ENCODE data around the gene RANBP9. TPM values are rescaled to one million over a fixed set of nuclear protein-coding genes. Genes with fewer than 3 reads are reported as not detected.

RANBP9 gene
- total RNA-seq, 6 experiments from 2014 or later = 37.7 to 42.3 (median 40.8) TPM

GRCh38 chr6:13617066-13617465, 94.6 kb downstream of the RANBP9 start:
- H3K9me3 Mint-ChIP-seq = no peaks in the 10 kb centered on the region; the same call in 1 of the 2 replicates

DNA sequence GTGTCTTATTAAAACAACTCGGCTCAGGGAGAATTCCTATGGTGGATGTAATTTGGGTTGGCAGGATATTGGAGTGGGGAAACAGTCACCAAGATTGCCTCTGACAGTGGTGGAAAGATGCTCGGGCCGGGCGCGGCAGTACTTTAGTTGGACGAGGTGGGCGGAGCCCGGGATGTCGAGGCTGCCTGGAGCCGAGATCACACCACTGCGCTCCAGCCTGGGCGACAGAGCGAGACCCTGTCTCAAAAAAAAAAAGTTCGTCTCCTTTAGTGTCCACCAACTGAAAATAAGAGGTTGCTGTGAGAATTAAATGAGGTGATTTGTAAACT, 95.9 kb downstream of the RANBP9 start:
- Mint-ChIP-seq H3K4me3 (peak overlapping the region; percentile 100), H3K9me3 (no peaks in the 10 kb centered on the region; the same call in 1 of the 2 replicates), H3K27me3 (ENCODE audit: insufficient read depth) (no peaks in the 10 kb centered on the region), H3K36me3 (ENCODE audit: low read depth) (peaks cover 32% of the 10 kb centered on the region), H3K27ac (peak overlapping the region; percentile 97), H3K4me1 (ENCODE audit: low read depth) (peaks cover 29% of the 10 kb centered on the region)
- TF ChIP-seq CTCF (IDR thresholded peaks at IDR 0.05) = no peak
- no peak for DNase-seq

More at GRCh38 chr6:13617066-13617465, 94.6 kb downstream of the RANBP9 start:
- no peak for DNase-seq
- peak overlapping the region; percentile 100 for H3K4me3 Mint-ChIP-seq
- H3K4me1 Mint-ChIP-seq (ENCODE audit: low read depth) = peaks cover 29% of the 10 kb centered on the region
- H3K27ac Mint-ChIP-seq = peak overlapping the region; percentile 97
- H3K27me3 Mint-ChIP-seq (ENCODE audit: insufficient read depth) = no peaks in the 10 kb centered on the region
- peaks cover 37% of the 10 kb centered on the region for H3K36me3 Mint-ChIP-seq (ENCODE audit: low read depth)
- TF ChIP-seq CTCF (IDR thresholded peaks at IDR 0.05) = no peak

- TF ChIP-seq CTCF (IDR thresholded peaks at IDR 0.05) = peak; percentile 93
- DNase-seq = peak; percentile 98
- peaks cover 32% of the 10 kb centered on the region for H3K36me3 Mint-ChIP-seq (ENCODE audit: low read depth)
- peak within 1 kb of the TSS; percentile 97 for H3K27ac Mint-ChIP-seq
- H3K9me3 Mint-ChIP-seq = no peaks in the 10 kb centered on the region; the same call in 1 of the 2 replicates
- peaks cover 29% of the 10 kb centered on the region for H3K4me1 Mint-ChIP-seq (ENCODE audit: low read depth)
- peak within 1 kb of the TSS; percentile 100 for H3K4me3 Mint-ChIP-seq
- H3K27me3 Mint-ChIP-seq (ENCODE audit: insufficient read depth) = no peaks in the 10 kb centered on the region
Measured at GRCh38 chr6:13614926-13615791, 96.5 kb downstream of the RANBP9 start, which contains the start of gene NOL7. TSS of gene NOL7 (plus strand) at chr6:13615335. CDS start at chr6:13615359, 24 bp downstream.

GRCh38 chr6:13614126-13614925, 97.3 kb downstream of the RANBP9 start:
- no peak for TF ChIP-seq CTCF (IDR thresholded peaks at IDR 0.05)
- Mint-ChIP-seq H3K27ac (peak overlapping the region; percentile 97), H3K4me3 (peak overlapping the region; percentile 100), H3K9me3 (no peaks in the 10 kb centered on the region; the same call in 1 of the 2 replicates), H3K36me3 (ENCODE audit: low read depth) (peaks cover 27% of the 10 kb centered on the region), H3K27me3 (ENCODE audit: insufficient read depth) (no peaks in the 10 kb centered on the region), H3K4me1 (ENCODE audit: low read depth) (peaks cover 29% of the 10 kb centered on the region)
- peak; percentile 14 for DNase-seq

DNA sequence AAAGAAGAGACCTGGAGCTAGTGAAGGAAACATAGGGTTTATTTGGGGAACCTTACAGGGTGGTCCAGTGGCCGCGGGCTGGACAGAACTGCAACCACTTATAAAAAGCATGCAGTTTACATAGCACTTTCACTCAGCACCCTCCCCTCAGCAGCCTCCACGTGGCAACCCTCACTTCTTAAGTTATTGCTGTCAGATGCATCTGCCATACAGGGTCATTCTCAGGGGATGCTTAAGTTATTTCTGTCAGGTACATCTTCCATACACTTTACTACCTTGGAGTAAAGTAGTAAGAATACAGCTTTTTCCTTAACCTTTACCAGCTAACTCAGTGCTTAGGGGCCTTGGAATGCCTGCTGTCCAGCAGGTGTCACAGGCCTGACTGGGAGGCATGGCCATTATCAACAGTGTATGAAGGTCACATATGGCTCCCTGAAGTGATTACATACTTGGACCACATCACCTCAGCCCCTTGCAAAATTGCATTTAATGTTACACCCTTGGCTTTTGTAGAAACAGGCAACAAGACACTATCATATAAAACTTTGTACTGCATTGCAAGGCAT, 98.5 kb downstream of the RANBP9 start:
- Mint-ChIP-seq H3K9me3 (no peaks in the 10 kb centered on the region; the same call in 1 of the 2 replicates), H3K36me3 (ENCODE audit: low read depth) (peaks cover 22% of the 10 kb centered on the region), H3K27ac (no peak overlapping the region), H3K4me3 (peak overlapping the region; percentile 37; the same call in 1 of the 2 replicates), H3K4me1 (ENCODE audit: low read depth) (peaks cover 29% of the 10 kb centered on the region), H3K27me3 (ENCODE audit: insufficient read depth) (no peaks in the 10 kb centered on the region)
- DNase-seq = no peak
- no peak for TF ChIP-seq CTCF (IDR thresholded peaks at IDR 0.05)
